Keratinocyte (primary cell): ENCODE results near the gene CWC27.

Source experiments
- EZH2 ChIP-seq: IDR thresholded peaks from one replicate; pipeline ENCODE4 v1.6.1; 2012; ENCODE audit warnings: inconsistent platforms, mild to moderate bottlenecking, low read length, moderate library complexity
- TF ChIP-seq, protein P1 (sequence below), 3 experiments: IDR thresholded peaks in 1 of 3; conservative IDR thresholded peaks in 1 of 3; optimal IDR thresholded peaks in 1 of 3; 2 replicates in 2 of 3; 3 replicates in 1 of 3; pipeline versions ENCODE3 to v1.5.1; 2011; ENCODE audit warnings: low read length in 3 of 3, mild to moderate bottlenecking in 3 of 3, moderate library complexity in 2 of 3, control low read depth in 1 of 3, inconsistent platforms in 1 of 3; ENCODE audit not compliant: insufficient read depth in 2 of 3; ENCODE audit errors: extremely low read depth in 1 of 3

DNA sequence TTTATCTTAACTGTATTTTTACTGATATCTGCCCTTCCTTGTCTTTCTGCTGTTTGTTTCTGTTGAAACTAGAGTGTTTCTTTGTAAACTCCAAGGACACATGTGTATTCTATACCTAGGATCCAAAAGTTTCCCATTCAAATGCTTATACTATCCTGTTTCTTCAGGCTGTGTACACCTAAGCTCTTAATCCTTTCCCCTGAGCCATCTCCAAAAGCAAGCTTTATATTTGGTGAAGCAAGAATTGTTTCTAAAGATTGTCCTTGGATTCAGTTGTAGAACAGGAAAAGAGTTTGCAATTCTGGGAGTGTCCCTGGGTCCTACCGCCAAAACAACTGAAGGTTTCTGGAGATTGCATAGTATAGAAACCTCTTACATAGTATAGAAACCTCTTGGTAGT lies 65.9 kb downstream of the CWC27 start:
- TF ChIP-seq, protein P1, sequence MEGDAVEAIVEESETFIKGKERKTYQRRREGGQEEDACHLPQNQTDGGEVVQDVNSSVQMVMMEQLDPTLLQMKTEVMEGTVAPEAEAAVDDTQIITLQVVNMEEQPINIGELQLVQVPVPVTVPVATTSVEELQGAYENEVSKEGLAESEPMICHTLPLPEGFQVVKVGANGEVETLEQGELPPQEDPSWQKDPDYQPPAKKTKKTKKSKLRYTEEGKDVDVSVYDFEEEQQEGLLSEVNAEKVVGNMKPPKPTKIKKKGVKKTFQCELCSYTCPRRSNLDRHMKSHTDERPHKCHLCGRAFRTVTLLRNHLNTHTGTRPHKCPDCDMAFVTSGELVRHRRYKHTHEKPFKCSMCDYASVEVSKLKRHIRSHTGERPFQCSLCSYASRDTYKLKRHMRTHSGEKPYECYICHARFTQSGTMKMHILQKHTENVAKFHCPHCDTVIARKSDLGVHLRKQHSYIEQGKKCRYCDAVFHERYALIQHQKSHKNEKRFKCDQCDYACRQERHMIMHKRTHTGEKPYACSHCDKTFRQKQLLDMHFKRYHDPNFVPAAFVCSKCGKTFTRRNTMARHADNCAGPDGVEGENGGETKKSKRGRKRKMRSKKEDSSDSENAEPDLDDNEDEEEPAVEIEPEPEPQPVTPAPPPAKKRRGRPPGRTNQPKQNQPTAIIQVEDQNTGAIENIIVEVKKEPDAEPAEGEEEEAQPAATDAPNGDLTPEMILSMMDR (optimal IDR thresholded peaks at IDR 0.05 in 1 of 3, IDR thresholded peaks at IDR 0.05 in 1 of 3, conservative IDR thresholded peaks at IDR 0.05 in 1 of 3; ENCODE audit: extremely low read depth in 1 of 3, insufficient read depth in 2 of 3, low read length in 3 of 3), result no peak
- no peak for TF ChIP-seq EZH2
